ENCODE data around the gene OCRL. TPM values are rescaled to one million over a fixed set of nuclear protein-coding genes. Genes with fewer than 3 reads are reported as not detected.

The OCRL gene
- 25.9 TPM for polyA plus RNA-seq (2013, experiment 1 of 2; ENCODE audit: insufficient read length)
- 29.5 TPM for polyA plus RNA-seq (2013, experiment 2 of 2; ENCODE audit: insufficient read length)

GRCh38 chrX:129540068-129540653, at the start of gene OCRL:
Gene OCRL (plus strand): TSS chrX:129540259. CDS start chrX:129540440, 181 bp downstream.
- DNase-seq: peak; percentile 65

GRCh38 chrX:129490330-129490729, 49.7 kb upstream of the OCRL start:
- no peak for DNase-seq

- peak; percentile 20 for DNase-seq
Observed at GRCh38 chrX:129493643-129494042, 46.4 kb upstream of the OCRL start.

- DNase-seq: no peak
Observed at GRCh38 chrX:129494887-129495286, 45.2 kb upstream of the OCRL start.

- peak; percentile 49 for DNase-seq
Observed at GRCh38 chrX:129495900-129496299, 44.2 kb upstream of the OCRL start.

- peak; percentile 56 for DNase-seq
Observed at GRCh38 chrX:129496625-129497024, 43.4 kb upstream of the OCRL start.

- no peak for DNase-seq
Observed at GRCh38 chrX:129497146-129497843, 42.8 kb upstream of the OCRL start.

- DNase-seq: no peak
Observed at GRCh38 chrX:129510331-129510730, 29.7 kb upstream of the OCRL start.

- no peak for DNase-seq
Observed at GRCh38 chrX:129511689-129512088, 28.4 kb upstream of the OCRL start.

GRCh38 chrX:129512409-129512808, 27.6 kb upstream of the OCRL start:
- no peak for DNase-seq

- DNase-seq: no peak
Observed at GRCh38 chrX:129516402-129516801, 23.7 kb upstream of the OCRL start.

- no peak for DNase-seq
Observed at GRCh38 chrX:129520151-129520550, 19.9 kb upstream of the OCRL start.

- peak; percentile 64 for DNase-seq
Observed at GRCh38 chrX:129522184-129523078, 17.6 kb upstream of the OCRL start.

- DNase-seq: peak; percentile 68
Observed at GRCh38 chrX:129523079-129523911, 16.8 kb upstream of the OCRL start, which contains the start of gene SMARCA1. Gene SMARCA1 (minus strand): TSS chrX:129523490. CDS start chrX:129523370, 120 bp downstream.

- no peak for DNase-seq
Observed at GRCh38 chrX:129524250-129524850, 15.7 kb upstream of the OCRL start.

GRCh38 chrX:129525162-129525561, 14.9 kb upstream of the OCRL start:
- DNase-seq: no peak

GRCh38 chrX:129525896-129526295, 14.2 kb upstream of the OCRL start:
- no peak for DNase-seq

GRCh38 chrX:129529685-129530281, 10.3 kb upstream of the OCRL start:
- DNase-seq: peak; percentile 55

GRCh38 chrX:129530410-129530809, 9.6 kb upstream of the OCRL start:
- no peak for DNase-seq

- no peak for DNase-seq
Observed at GRCh38 chrX:129531132-129531531, 8.9 kb upstream of the OCRL start.

Measured in fibroblast of skin of back (primary cell).